ENCODE measurements around the gene SCGB1C1. TPM values are rescaled to one million over a fixed set of nuclear protein-coding genes. Genes with fewer than 3 reads are reported as not detected.

SCGB1C1 gene
- total RNA-seq, 2 donors from 2014 or later: not detected

GRCh38 chr11:227824-228379 lies 35.0 kb downstream of the SCGB1C1 start:
- Histone ChIP-seq H3K27me3 (no peaks in the 10 kb centered on the region), H3K4me3 (no peak overlapping the region), H3K9me3 (no peaks in the 10 kb centered on the region), H3K4me1 (no peaks in the 10 kb centered on the region), H3K36me3 (replicated peaks in 1 of 2; ENCODE audit: insufficient read depth in 1 of 2, low read depth in 2 of 2) (no peaks in the 10 kb centered on the region), H3K27ac (no peak overlapping the region)
- 83 to 89% methylated on average over 6 of the region's 6 CpGs for WGBS, 2 donors
- ATAC-seq (no peak), DNase-seq (no peak)
- intact Hi-C loops (cut with DNase I): no loop called here
- TF ChIP-seq POLR2A (IDR thresholded peaks at IDR 0.05) (no peak), CTCF (IDR thresholded peaks at IDR 0.05) (no peak)

- DNase-seq: no peak
- H3K36me3 ChIP-seq (replicated peaks in 1 of 2; ENCODE audit: insufficient read depth in 1 of 2, low read depth in 2 of 2): no peaks in the 10 kb centered on the region
- no peak overlapping the region for H3K4me3 ChIP-seq
- no peak for ATAC-seq
- intact Hi-C loops (cut with DNase I): loop anchor here (10.0 kb wide), 1 partner anchor 134 kb away; the partner anchor contains the start of gene B4GALNT4
- H3K27ac ChIP-seq: no peak overlapping the region
- no peaks in the 10 kb centered on the region for H3K27me3 ChIP-seq
- H3K4me1 ChIP-seq: peaks cover 11% of the 10 kb centered on the region
- TF ChIP-seq CTCF (IDR thresholded peaks at IDR 0.05) (no peak), POLR2A (IDR thresholded peaks at IDR 0.05) (no peak)
- H3K9me3 ChIP-seq: no peaks in the 10 kb centered on the region
- 92 to 97% methylated on average over 10 of the region's 10 CpGs for WGBS, 2 donors
Measured at GRCh38 chr11:230431-230830, 37.6 kb downstream of the SCGB1C1 start.

- ATAC-seq: no peak
- 86 to 92% methylated on average over 20 of the region's 20 CpGs for WGBS, 2 donors
- H3K9me3 ChIP-seq: no peaks in the 10 kb centered on the region
- intact Hi-C loops (cut with DNase I): loop anchor here (10.0 kb wide), 1 partner anchor 132 kb away; the partner anchor contains the start of gene B4GALNT4
- no peaks in the 10 kb centered on the region for H3K27me3 ChIP-seq
- H3K4me1 ChIP-seq: peaks cover 21% of the 10 kb centered on the region
- DNase-seq: no peak
- no peak overlapping the region for H3K4me3 ChIP-seq
- no peaks in the 10 kb centered on the region for H3K36me3 ChIP-seq (replicated peaks in 1 of 2; ENCODE audit: insufficient read depth in 1 of 2, low read depth in 2 of 2)
- H3K27ac ChIP-seq: no peak overlapping the region
- TF ChIP-seq POLR2A (IDR thresholded peaks at IDR 0.05) (no peak), CTCF (IDR thresholded peaks at IDR 0.05) (no peak)
Measured at GRCh38 chr11:232783-233565, 40.1 kb downstream of the SCGB1C1 start.

GRCh38 chr11:235180-235579 lies 42.3 kb downstream of the SCGB1C1 start:
- H3K27me3 ChIP-seq: no peaks in the 10 kb centered on the region
- H3K4me3 ChIP-seq: no peak overlapping the region
- H3K27ac ChIP-seq: peak overlapping the region in 2 of 4 donors; percentile 75 to 99
- no peak for ATAC-seq
- no peak for TF ChIP-seq CTCF (IDR thresholded peaks at IDR 0.05)
- TF ChIP-seq POLR2A (IDR thresholded peaks at IDR 0.05): no peak
- intact Hi-C loops (cut with DNase I): loop anchor here (10.0 kb wide), 1 partner anchor 130 kb away; the partner anchor contains the start of gene B4GALNT4
- 68 to 75% methylated on average over 8 of the region's 8 CpGs for WGBS, 2 donors
- H3K36me3 ChIP-seq (replicated peaks in 1 of 2; ENCODE audit: insufficient read depth in 1 of 2, low read depth in 2 of 2): peaks cover 0 to 2% of the 10 kb centered on the region in 2 donors
- peaks cover 29% of the 10 kb centered on the region for H3K4me1 ChIP-seq
- no peak for DNase-seq
- no peaks in the 10 kb centered on the region for H3K9me3 ChIP-seq
